K562 (cell line): ENCODE data around the gene MGAT1.

Source experiments
- ARHGAP35 ChIP-seq: fragments of 450-650 bp; IDR thresholded peaks from 2 replicates; pipeline ENCODE4 v1.6.1; 2018; ENCODE audit not compliant: partially characterized antibody
- BCLAF1 ChIP-seq, 2 experiments: fragments of 450-650 bp in 1 of 2; IDR thresholded peaks; 2 replicates each; pipeline ENCODE4 v1.6.1; 2011 to 2017; ENCODE audit warnings: low read depth in 2 of 2, antibody characterized with exemption in 1 of 2, borderline replicate concordance in 1 of 2, low read length in 1 of 2, mild to moderate bottlenecking in 1 of 2, mixed read lengths in 1 of 2; ENCODE audit not compliant: control insufficient read depth in 1 of 2
- CLOCK ChIP-seq: fragments of 250-450 bp; sonication (Bioruptor Pico); IDR thresholded peaks from 2 replicates; pipeline ENCODE4 v1.4.0; 2020; ENCODE audit warnings: mild to moderate bottlenecking, moderate library complexity, borderline replicate concordance
- CTCF ChIP-seq, 3 experiments: IDR thresholded peaks in 2 of 3; conservative IDR thresholded peaks in 1 of 3; 2 replicates each; pipeline ENCODE4 v1.5.1; 2011 to 2012; ENCODE audit warnings: low read length in 3 of 3, mild to moderate bottlenecking in 3 of 3, control low read depth in 2 of 3, improper control_type of control experiment in 1 of 3, inconsistent platforms in 1 of 3, low read depth in 1 of 3, mixed read lengths in 1 of 3, moderate library complexity in 1 of 3; ENCODE audit not compliant: insufficient read depth in 2 of 3
- ELF4 ChIP-seq: fragments of 450-650 bp; formaldehyde crosslinking; IDR thresholded peaks from 2 replicates; pipeline ENCODE4 v1.4.0; 2022; ENCODE audit warnings: missing genetic modification characterization
- HDAC2 ChIP-seq: fragments of 450-650 bp; IDR thresholded peaks from 2 replicates; pipeline ENCODE4 v1.6.1; 2016; ENCODE audit warnings: mild to moderate bottlenecking
- LCOR ChIP-seq: sonication (generic); formaldehyde crosslinking; IDR thresholded peaks from 2 replicates; pipeline ENCODE4 v1.8.0; 2022; ENCODE audit warnings: mild to moderate bottlenecking, missing genetic modification reagents
- MEF2A ChIP-seq: IDR thresholded peaks from 2 replicates; pipeline ENCODE4 v1.6.1; 2011; ENCODE audit warnings: low read depth, mild to moderate bottlenecking, low read length, moderate library complexity; ENCODE audit not compliant: control insufficient read depth
- NFIX ChIP-seq: fragments of 250-450 bp; sonication (Bioruptor Pico); IDR thresholded peaks from 2 replicates; pipeline ENCODE4 v1.4.0; 2020; ENCODE audit warnings: low read depth, mild to moderate bottlenecking, moderate library complexity
- PPARD ChIP-seq: fragments of 250-450 bp; sonication (Bioruptor Pico); IDR thresholded peaks from 2 replicates; pipeline ENCODE4 v1.8.0; 2022; ENCODE audit warnings: inconsistent platforms, mild to moderate bottlenecking, moderate library complexity
- SPI1 ChIP-seq: IDR thresholded peaks from 2 replicates; pipeline ENCODE4 v1.6.1; 2011; ENCODE audit warnings: low read depth, low read length, control low read depth, borderline replicate concordance

GRCh38 chr5:180839227-180839626 is 36.6 kb upstream of the MGAT1 start:
- TF ChIP-seq ELF4 (CRISPR knock-in tag) (no peak), HDAC2 (no peak), CLOCK (CRISPR knock-in tag) (no peak), NFIX (CRISPR knock-in tag) (no peak), PPARD (CRISPR knock-in tag) (no peak), ARHGAP35 (no peak), MEF2A (no peak), SPI1 (no peak), BCLAF1 (IDR thresholded peaks at IDR 0.05; ENCODE audit: borderline replicate concordance in 1 of 2, control insufficient read depth in 1 of 2, low read depth in 2 of 2, low read length in 1 of 2) (no peak), LCOR (CRISPR knock-in tag) (no peak), CTCF (IDR thresholded peaks at IDR 0.05 in 2 of 3, conservative IDR thresholded peaks at IDR 0.05 in 1 of 3; ENCODE audit: insufficient read depth in 2 of 3, low read depth in 1 of 3, low read length in 3 of 3) (no peak)
